K562 (cell line): ENCODE results near the gene WDCP. TPM values are rescaled to one million over a fixed set of nuclear protein-coding genes. Genes with fewer than 3 reads are reported as not detected.

Experiments
- ATAC-seq: fragments of 200-7000 bp; cut with Tn5 transposase; 3 replicates; pipeline ENCODE4 v1.9.1; 2020; ENCODE audit warnings: moderate library complexity
- BruUV-seq: library from RNA; stranded (reverse); fragments of 400-500 nt; replicated peaks from 2 replicates; lab custom pipeline; 2021; lab: Mats Ljungman, UMichigan
- CTCF ChIA-PET: fragments of 300-600 bp; formaldehyde crosslinking; extraction: SDS; loops from one replicate; lab custom pipeline; 2021; ENCODE audit warnings: low intra/inter-chr PET ratio; lab: Yijun Ruan, JAX
- POLR2A ChIA-PET: fragments of 300-600, 350-650 bp; sonication (Branson Sonifier 250); formaldehyde crosslinking; extraction: SDS; loops from one replicate; lab custom pipeline; 2021; ENCODE audit warnings: antibody characterized with exemption, inconsistent platforms; lab: Yijun Ruan, JAX
- DNase-seq, 4 experiments: peaks; one replicate each; pipeline versions ENCODE4 v3.0.0 to v3.0.0-alpha.2; 2011 to 2018; ENCODE audit warnings: low spot score in 3 of 4, mixed read lengths in 3 of 4; ENCODE audit errors: extremely low read depth in 1 of 4
- FAIRE-seq: peaks from 2 replicates; lab custom pipeline; 2011; peaks lifted over from hg19 to GRCh38; lab: Jason Lieb, UNC
- H2AFZ ChIP-seq: 2 replicates; pipeline ENCODE4 v1.6.0; 2011; ENCODE audit warnings: low read depth, low read length, control low read depth, inconsistent platforms
- H3K27ac ChIP-seq: fragments of 200-600 bp; 3 replicates; pipeline ENCODE4 v1.8.0; 2011; ENCODE audit warnings: low read depth, mild to moderate bottlenecking, control low read depth, inconsistent platforms, low read length, moderate library complexity, mixed read lengths; ENCODE audit errors: extremely low read depth
- H3K27me3 ChIP-seq, 2 experiments: fragments of 300-600 bp in 1 of 2; 2 replicates in 1 of 2; 3 replicates in 1 of 2; pipeline versions ENCODE4 v1.6.0 to v1.8.0; 2011; ENCODE audit warnings: inconsistent platforms in 2 of 2, low read length in 2 of 2, mild to moderate bottlenecking in 1 of 2, mixed read lengths in 1 of 2, moderate library complexity in 1 of 2; ENCODE audit not compliant: control insufficient read depth in 2 of 2, insufficient read depth in 2 of 2
- H3K36me3 ChIP-seq: fragments of 300-600 bp; 3 replicates; pipeline ENCODE4 v1.8.0; 2011; ENCODE audit warnings: mild to moderate bottlenecking, low read length, inconsistent platforms; ENCODE audit not compliant: control insufficient read depth, insufficient read depth
- H3K4me1 ChIP-seq, 2 experiments: fragments of 200-600 bp in 1 of 2; replicated peaks in 1 of 2; 2 replicates in 1 of 2; 3 replicates in 1 of 2; pipeline versions ENCODE4 v1.5.1 to v1.8.0; 2011; ENCODE audit warnings: inconsistent platforms in 2 of 2, low read length in 2 of 2, mild to moderate bottlenecking in 1 of 2, mixed read lengths in 1 of 2, moderate library complexity in 1 of 2; ENCODE audit not compliant: control insufficient read depth in 2 of 2, insufficient read depth in 2 of 2
- H3K4me2 ChIP-seq: 2 replicates; pipeline ENCODE4 v1.6.1; 2011; ENCODE audit warnings: low read length, control low read depth, inconsistent platforms, mixed read lengths; ENCODE audit not compliant: insufficient read depth
- H3K4me3 ChIP-seq: fragments of 200-600 bp; sonication (generic), shearing (Covaris generic); 2 replicates; pipeline ENCODE4 v1.5.1; 2016; ENCODE audit warnings: control low read depth, inconsistent platforms
- H3K79me2 ChIP-seq: fragments of 200-600 bp; 3 replicates; pipeline ENCODE4 v1.8.0; 2011; ENCODE audit warnings: low read length, inconsistent platforms; ENCODE audit not compliant: control insufficient read depth, insufficient read depth
- H3K9ac ChIP-seq, 2 experiments: 2 replicates each; pipeline versions ENCODE4 v1.6.0 to v1.6.1; 2011; ENCODE audit warnings: low read depth in 2 of 2, low read length in 2 of 2, control low read depth in 1 of 2, inconsistent platforms in 1 of 2, mild to moderate bottlenecking in 1 of 2, mixed read lengths in 1 of 2; ENCODE audit not compliant: insufficient read depth in 1 of 2
- H3K9me1 ChIP-seq: one replicate; pipeline ENCODE4 v1.6.0; 2011; ENCODE audit warnings: inconsistent platforms, mild to moderate bottlenecking, low read length, moderate library complexity; ENCODE audit not compliant: control insufficient read depth, insufficient read depth
- H3K9me3 ChIP-seq: replicated peaks from 2 replicates; pipeline ENCODE4 v1.5.1; 2011; ENCODE audit warnings: low read depth, low read length, inconsistent platforms; ENCODE audit not compliant: control insufficient read depth, insufficient read depth
- H4K20me1 ChIP-seq: replicated peaks from 2 replicates; pipeline ENCODE4 v1.6.1; 2011; ENCODE audit warnings: low read length, inconsistent platforms, mixed read lengths; ENCODE audit not compliant: control insufficient read depth, insufficient read depth
- POLR2G ChIP-seq: fragments of 200-400 bp; formaldehyde crosslinking; IDR thresholded peaks from 2 replicates; pipeline ENCODE4 v1.6.1; 2017; ENCODE audit warnings: low read depth, mild to moderate bottlenecking, antibody characterized with exemption, low read length, moderate library complexity
- RAD21 ChIP-seq, 2 experiments: fragments of 250-450 bp in 1 of 2; fragments of 450-650 bp in 1 of 2; sonication (Bioruptor Pico) in 1 of 2; formaldehyde crosslinking in 1 of 2; IDR thresholded peaks in 1 of 2; conservative IDR thresholded peaks in 1 of 2; 2 replicates each; pipeline versions ENCODE4 v1.4.0 to v1.8.0; 2020 to 2022; ENCODE audit warnings: mild to moderate bottlenecking in 2 of 2, moderate library complexity in 1 of 2
- RBM22 ChIP-seq: fragments of 200-400 bp; formaldehyde crosslinking; IDR thresholded peaks from 2 replicates; pipeline ENCODE4 v1.6.1; 2018; ENCODE audit warnings: low read length, low read depth; ENCODE audit not compliant: poor library complexity, severe bottlenecking
- REST ChIP-seq, 2 experiments: fragments of 450-650 bp; formaldehyde crosslinking in 1 of 2; IDR thresholded peaks; 2 replicates each; pipeline versions ENCODE4 v1.4.0 to v1.6.1; 2014 to 2020; ENCODE audit warnings: mild to moderate bottlenecking in 2 of 2, borderline replicate concordance in 1 of 2, low read depth in 1 of 2
- SMC3 ChIP-seq: conservative IDR thresholded peaks from 2 replicates; pipeline ENCODE4 v1.6.1; 2011; ENCODE audit warnings: low read depth, low read length, improper control_type of control experiment; ENCODE audit not compliant: insufficient read depth
- THAP12 ChIP-seq: fragments of 250-450 bp; sonication (Bioruptor Pico); IDR thresholded peaks from 2 replicates; pipeline ENCODE4 v1.9.0; 2021; ENCODE audit warnings: mild to moderate bottlenecking, inconsistent platforms
- XRCC4 ChIP-seq: IDR thresholded peaks from one replicate; pipeline ENCODE4 v1.6.1; 2011; ENCODE audit not compliant: insufficient read depth, insufficient read length; ENCODE audit errors: extremely low read depth
- WGBS: fragments of 100-300 bp; shearing (Covaris generic); methylation state at CpG from one replicate; pipeline ENCODE4 v1.1.6; 2016; ENCODE audit warnings: low coverage, mixed read lengths; ENCODE audit not compliant: insufficient coverage; ENCODE audit errors: missing lambda C conversion rate; 5-methylcytosine and 5-hydroxymethylcytosine counted together
- in situ Hi-C: fragments of 300-500 bp; cut with MboI; formaldehyde crosslinking; loops from 4 replicates; pipeline ENCODE4 v1.15.0; 2018; ENCODE audit warnings: inconsistent platforms, mixed read lengths
- intact Hi-C: fragments of 100-400 bp; cut with micrococcal nuclease; formaldehyde crosslinking; loops from 2 replicates; pipeline ENCODE4 v1.14.2; 2022
- polyA plus RNA-seq, 8 experiments: library from polyadenylated mRNA; depleted of rRNA in 4 of 8; stranded (reverse) in 5 of 8; unstranded in 3 of 8; fragments of >200 nt; fragmentation: Nextera tagmentation in 2 of 8; fragmentation: Illumina TruSeq in 1 of 8; extraction: Ambion mirVana in 2 of 8; extraction: Trizol in 1 of 8; gene quantifications; 2 replicates each; pipeline versions ENCODE4 v1.2.1 to v1.2.3, GENCODE V29; 2011 to 2014; ENCODE audit warnings: inconsistent platforms in 1 of 8, missing spikeins in 1 of 8
- total RNA-seq, 7 experiments: library from RNA; depleted of rRNA in 6 of 7; stranded (reverse); fragments of >200 nt in 6 of 7; fragmentation: Illumina TruSeq in 2 of 7; extraction: Trizol in 2 of 7; gene quantifications; 2 replicates each; pipeline versions ENCODE4 v1.2.1 to v1.2.3, GENCODE V29; 2011 to 2021; ENCODE audit warnings: low replicate concordance in 1 of 7

The WDCP gene
- total and polyA plus RNA-seq, 9 of the 15 experiments (the other 6 are each of a cell fraction or from before 2014, with no cell fraction given), result 10.1 to 41.4 (median 21.8) TPM

GRCh38 chr2:24024018-24024417 lies 23.2 kb downstream of the WDCP start:
- WGBS, result 63% methylated on average over 12 of the region's 12 CpGs
- Histone ChIP-seq H3K27ac (no peak overlapping the region), H3K9me1 (peaks cover 3% of the 10 kb centered on the region), H3K9ac (no peak overlapping the region), H3K79me2 (no peaks in the 10 kb centered on the region), H2AFZ (no peak overlapping the region), H3K27me3 (no peaks in the 10 kb centered on the region), H3K4me3 (no peak overlapping the region), H3K36me3 (peaks cover 53% of the 10 kb centered on the region), H3K4me1 (peaks cover 0 to 21% of the 10 kb centered on the region in 2 experiments; a peak in 3 of 5 replicates), H4K20me1 (peaks cover 14% of the 10 kb centered on the region; the same call in 1 of the 2 replicates), H3K4me2 (no peak overlapping the region), H3K9me3 (no peaks in the 10 kb centered on the region)
- ATAC-seq, result peak; percentile 66
- intact Hi-C loops (loop anchor here (5.0 kb wide), 1 partner anchor 38 kb away; no protein-coding TSS in a partner anchor), in situ Hi-C loops (no loop called here)
- CTCF ChIA-PET, result no interaction called here
- DNase-seq, result peak in 3 of 4 experiments; percentile 32 to 38 (median 32)
- POLR2A ChIA-PET, result interaction anchor here (1.0 to 1.6 kb wide), 4 partner anchors 8 to 84 kb away, joined by 3 to 5 read pairs (median 4); partner anchors contain the start of genes UBXN2A and WDCP
- no TSS peak for BruUV-seq
- no peak for FAIRE-seq
- no peak for TF ChIP-seq THAP12 (CRISPR knock-in tag)
- peak in 1 of 2 experiments; percentile 40; a peak in 2 of 4 replicates for TF ChIP-seq RAD21 (CRISPR knock-in tag; conservative IDR thresholded peaks at IDR 0.05 in 1 of 2, IDR thresholded peaks at IDR 0.05 in 1 of 2)
- peak; percentile 61 for TF ChIP-seq POLR2G
- TF ChIP-seq RBM22, result peak; percentile 62
- peak; percentile 34; the same call in 1 of the 2 replicates for TF ChIP-seq REST (IDR thresholded peaks at IDR 0.05; ENCODE audit: borderline replicate concordance)
- TF ChIP-seq REST (CRISPR knock-in tag; IDR thresholded peaks at IDR 0.05; ENCODE audit: low read depth), result no peak
- TF ChIP-seq SMC3, result 0 out of 2 replicates have a peak, but pooled peaks have one; percentile 12
- no peak for TF ChIP-seq XRCC4
